Ishikawa (cell line): Measurements from ENCODE around the gene CADM2.

Source experiments
- CEBPB ChIP-seq: IDR thresholded peaks from 2 replicates; pipeline ENCODE4 v1.6.1; 2012
- CREB1 ChIP-seq: IDR thresholded peaks from 2 replicates; pipeline ENCODE4 v1.6.1; 2012; ENCODE audit warnings: low read depth
- EGR1 ChIP-seq: IDR thresholded peaks from 2 replicates; pipeline ENCODE4 v1.6.1; 2012
- EP300 ChIP-seq: IDR thresholded peaks from 2 replicates; pipeline ENCODE4 v1.6.1; 2012; ENCODE audit warnings: borderline replicate concordance
- FOXM1 ChIP-seq: IDR thresholded peaks from 2 replicates; pipeline ENCODE4 v1.6.1; 2012; ENCODE audit warnings: low read depth, borderline replicate concordance
- MAX ChIP-seq: IDR thresholded peaks from 2 replicates; pipeline ENCODE4 v1.6.1; 2012
- NFIC ChIP-seq: IDR thresholded peaks from 2 replicates; pipeline ENCODE4 v1.6.1; 2012
- RAD21 ChIP-seq: IDR thresholded peaks from 2 replicates; pipeline ENCODE4 v1.6.1; 2012; ENCODE audit warnings: low read depth
- REST ChIP-seq: IDR thresholded peaks from 2 replicates; pipeline ENCODE4 v1.6.1; 2012; ENCODE audit warnings: low read depth, mild to moderate bottlenecking
- TAF1 ChIP-seq: IDR thresholded peaks from 2 replicates; pipeline ENCODE4 v1.6.1; 2012; ENCODE audit warnings: low read depth, mild to moderate bottlenecking
- TCF12 ChIP-seq: IDR thresholded peaks from 2 replicates; pipeline ENCODE4 v1.6.1; 2012; ENCODE audit warnings: low read depth
- TEAD4 ChIP-seq: IDR thresholded peaks from 2 replicates; pipeline ENCODE4 v1.6.1; 2012
- USF1 ChIP-seq: IDR thresholded peaks from 2 replicates; pipeline ENCODE4 v1.6.1; 2012
- YY1 ChIP-seq: IDR thresholded peaks from 2 replicates; pipeline ENCODE4 v1.6.1; 2012; ENCODE audit warnings: low read depth
- ZBTB7A ChIP-seq: IDR thresholded peaks from 2 replicates; pipeline ENCODE4 v1.6.1; 2012; ENCODE audit warnings: low read depth

CADM2 gene

GRCh38 chr3:85533586-85533985 is 574.8 kb downstream of the CADM2 start:
- no peak for TF ChIP-seq YY1
- no peak for TF ChIP-seq REST
- TF ChIP-seq NFIC, result no peak
- TF ChIP-seq USF1, result no peak
- no peak for TF ChIP-seq EGR1
- no peak for TF ChIP-seq CEBPB

GRCh38 chr3:85535517-85535916 is 576.7 kb downstream of the CADM2 start:
- TF ChIP-seq MAX (no peak), EP300 (no peak)

GRCh38 chr3:85539232-85539631 is 580.4 kb downstream of the CADM2 start:
- no peak for TF ChIP-seq FOXM1
- no peak for TF ChIP-seq TCF12
- TF ChIP-seq CREB1, result no peak
- TF ChIP-seq RAD21, result no peak
- TF ChIP-seq ZBTB7A, result no peak
- no peak for TF ChIP-seq CEBPB
- TF ChIP-seq TAF1, result no peak
- no peak for TF ChIP-seq NFIC
- TF ChIP-seq YY1, result no peak
- TF ChIP-seq EGR1, result no peak
- TF ChIP-seq EP300, result no peak
- TF ChIP-seq TEAD4, result no peak
- no peak for TF ChIP-seq MAX
- no peak for TF ChIP-seq USF1
- TF ChIP-seq REST, result no peak

GRCh38 chr3:85554153-85554552 is 595.4 kb downstream of the CADM2 start:
- no peak for TF ChIP-seq YY1
- no peak for TF ChIP-seq EP300
- TF ChIP-seq USF1, result no peak
- no peak for TF ChIP-seq TEAD4
- TF ChIP-seq NFIC, result no peak
- TF ChIP-seq REST, result no peak

- TF ChIP-seq USF1 (no peak), MAX (no peak), EP300 (no peak)
Observed at GRCh38 chr3:85560088-85560785, 601.4 kb downstream of the CADM2 start.
